Measurements from ENCODE around the gene CHP2.
A peak's percentile ranks its signal among the peaks of the same experiment; 100 is the strongest.
"Not testable (repeated sequence)": the region's sequence is repeated elsewhere in the genome, so short reads cannot be mapped to it uniquely, and the experiment has no call there.

The CHP2 gene

GRCh38 chr16:23748630-23749029 is 6.2 kb upstream of the CHP2 start:
- no peak for DNase-seq

- DNase-seq, result not testable (repeated sequence)
Observed at GRCh38 chr16:23751053-23751452, 3.8 kb upstream of the CHP2 start.

GRCh38 chr16:23753908-23754593 is 775 bp upstream of the CHP2 start:
- DNase-seq, result no peak

- DNase-seq, result no peak
Observed at GRCh38 chr16:23755484-23755809, 621 bp downstream of the CHP2 start.

GRCh38 chr16:23757116-23757515 is 2.3 kb downstream of the CHP2 start:
- no peak for DNase-seq

- no peak for DNase-seq
Observed at GRCh38 chr16:23757937-23758619, 3.3 kb downstream of the CHP2 start.

- no peak for DNase-seq
Observed at GRCh38 chr16:23765933-23766332, 11.1 kb downstream of the CHP2 start.

GRCh38 chr16:23768581-23768980 is 13.8 kb downstream of the CHP2 start:
- DNase-seq, result no peak

GRCh38 chr16:23771027-23771426 is 16.2 kb downstream of the CHP2 start:
- DNase-seq, result no peak

- no peak for DNase-seq
Observed at GRCh38 chr16:23771642-23772041, 16.8 kb downstream of the CHP2 start.

GRCh38 chr16:23773339-23773738 is 18.5 kb downstream of the CHP2 start:
- no peak for DNase-seq

GRCh38 chr16:23781176-23781575 is 26.4 kb downstream of the CHP2 start:
- no peak for DNase-seq

GRCh38 chr16:23784811-23785447 is 30.1 kb downstream of the CHP2 start:
- peak; percentile 47 to 53 for DNase-seq

GRCh38 chr16:23785842-23786241 is 31.0 kb downstream of the CHP2 start:
- DNase-seq, result no peak

- DNase-seq, result no peak
Observed at GRCh38 chr16:23786964-23787561, 32.2 kb downstream of the CHP2 start.

- DNase-seq, result peak; percentile 28 to 53
Observed at GRCh38 chr16:23788685-23789084, 33.9 kb downstream of the CHP2 start.

GRCh38 chr16:23795378-23795777 is 40.6 kb downstream of the CHP2 start:
- no peak for DNase-seq

GRCh38 chr16:23796941-23797340 is 42.1 kb downstream of the CHP2 start:
- DNase-seq, result no peak

GRCh38 chr16:23801378-23801777 is 46.6 kb downstream of the CHP2 start:
- DNase-seq, result peak; percentile 51 to 87

GRCh38 chr16:23802776-23803175 is 48.0 kb downstream of the CHP2 start:
- no peak for DNase-seq

- DNase-seq, result peak; percentile 54 to 72
Observed at GRCh38 chr16:23803591-23804123, 48.8 kb downstream of the CHP2 start.

- DNase-seq, result peak; percentile 67 to 93
Observed at GRCh38 chr16:23807028-23807427, 52.2 kb downstream of the CHP2 start.
